ENCODE measurements around the gene TRIM71.

- no peak for TF ChIP-seq EZH2 (IDR thresholded peaks at IDR 0.05)
- TF ChIP-seq, protein P1, sequence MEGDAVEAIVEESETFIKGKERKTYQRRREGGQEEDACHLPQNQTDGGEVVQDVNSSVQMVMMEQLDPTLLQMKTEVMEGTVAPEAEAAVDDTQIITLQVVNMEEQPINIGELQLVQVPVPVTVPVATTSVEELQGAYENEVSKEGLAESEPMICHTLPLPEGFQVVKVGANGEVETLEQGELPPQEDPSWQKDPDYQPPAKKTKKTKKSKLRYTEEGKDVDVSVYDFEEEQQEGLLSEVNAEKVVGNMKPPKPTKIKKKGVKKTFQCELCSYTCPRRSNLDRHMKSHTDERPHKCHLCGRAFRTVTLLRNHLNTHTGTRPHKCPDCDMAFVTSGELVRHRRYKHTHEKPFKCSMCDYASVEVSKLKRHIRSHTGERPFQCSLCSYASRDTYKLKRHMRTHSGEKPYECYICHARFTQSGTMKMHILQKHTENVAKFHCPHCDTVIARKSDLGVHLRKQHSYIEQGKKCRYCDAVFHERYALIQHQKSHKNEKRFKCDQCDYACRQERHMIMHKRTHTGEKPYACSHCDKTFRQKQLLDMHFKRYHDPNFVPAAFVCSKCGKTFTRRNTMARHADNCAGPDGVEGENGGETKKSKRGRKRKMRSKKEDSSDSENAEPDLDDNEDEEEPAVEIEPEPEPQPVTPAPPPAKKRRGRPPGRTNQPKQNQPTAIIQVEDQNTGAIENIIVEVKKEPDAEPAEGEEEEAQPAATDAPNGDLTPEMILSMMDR (IDR thresholded peaks at IDR 0.05): no peak
These were observed 23.1 kb upstream of the TRIM71 start for GRCh38 chr3:32794487-32795308.
